ENCODE data around the gene CARF. TPM values are rescaled to one million over a fixed set of nuclear protein-coding genes. Genes with fewer than 3 reads are reported as not detected.

The CARF gene
- total and polyA plus RNA-seq, 2 of the 13 experiments (the other 11 are each of a cell fraction or from before 2014, with no cell fraction given), result 3.0 to 5.4 TPM

GRCh38 chr2:203014456-203015199, 102.6 kb downstream of the CARF start, which contains the start of gene NBEAL1 (continued):
- peak; percentile 15; the same call in 1 of the 2 replicates for TF ChIP-seq ZNF652 (CRISPR knock-in tag; IDR thresholded peaks at IDR 0.05; ENCODE audit: borderline replicate concordance, low read depth)
- peak; percentile 72 for TF ChIP-seq GFI1 (CRISPR knock-in tag; IDR thresholded peaks at IDR 0.05; ENCODE audit: borderline replicate concordance)
- no peak for TF ChIP-seq BRD4 (CRISPR knock-in tag; IDR thresholded peaks at IDR 0.05)
- no peak for TF ChIP-seq ZUFSP (CRISPR knock-in tag; IDR thresholded peaks at IDR 0.05; ENCODE audit: borderline replicate concordance)
- no peak for TF ChIP-seq ZBTB4 (CRISPR knock-in tag; IDR thresholded peaks at IDR 0.05; ENCODE audit: borderline replicate concordance)
- no peak; the same call in 1 of the 2 replicates for TF ChIP-seq SP140L (CRISPR knock-in tag; IDR thresholded peaks at IDR 0.05; ENCODE audit: borderline replicate concordance)
- TF ChIP-seq ZNF557 (CRISPR knock-in tag; IDR thresholded peaks at IDR 0.05), result no peak
- TF ChIP-seq ZNF383 (CRISPR knock-in tag; IDR thresholded peaks at IDR 0.05; ENCODE audit: borderline replicate concordance), result no peak
- TF ChIP-seq ZSCAN5A (CRISPR knock-in tag; IDR thresholded peaks at IDR 0.05; ENCODE audit: borderline replicate concordance), result no peak; the same call in 1 of the 2 replicates
- TF ChIP-seq PRDM15 (CRISPR knock-in tag; IDR thresholded peaks at IDR 0.05), result no peak
- TF ChIP-seq ZNF326 (CRISPR knock-in tag; IDR thresholded peaks at IDR 0.05; ENCODE audit: borderline replicate concordance), result no peak
- TF ChIP-seq PAX8 (CRISPR knock-in tag; IDR thresholded peaks at IDR 0.05; ENCODE audit: borderline replicate concordance), result no peak
- no peak for TF ChIP-seq PRMT3 (CRISPR knock-in tag; IDR thresholded peaks at IDR 0.05; ENCODE audit: borderline replicate concordance, low read depth)
- TF ChIP-seq ZNF576 (CRISPR knock-in tag; IDR thresholded peaks at IDR 0.05), result no peak
- no peak for TF ChIP-seq ZNF20 (CRISPR knock-in tag; IDR thresholded peaks at IDR 0.05)
- peak; percentile 80; the same call in 1 of the 2 replicates for TF ChIP-seq KDM3A (CRISPR knock-in tag; IDR thresholded peaks at IDR 0.05; ENCODE audit: low read depth)

Measured in HepG2 (cell line).